Endothelial cell (in vitro differentiated cells): ENCODE data around the gene EZR. TPM values are rescaled to one million over a fixed set of nuclear protein-coding genes. Genes with fewer than 3 reads are reported as not detected.
A peak's percentile ranks its signal among the peaks of the same experiment; 100 is the strongest.

Experiments
- DNase-seq: peaks from one replicate; pipeline ENCODE4 v3.0.0; 2021; ENCODE audit warnings: low spot score
- H3K27ac Mint-ChIP-seq: one replicate; pipeline ENCODE4 v1.8.0; 2021; ENCODE audit warnings: mixed read lengths, inconsistent platforms; ENCODE audit not compliant: unreplicated experiment
- H3K27me3 Mint-ChIP-seq: one replicate; pipeline ENCODE4 v1.8.0; 2021; ENCODE audit warnings: mild to moderate bottlenecking, moderate library complexity, mixed read lengths, inconsistent platforms; ENCODE audit not compliant: unreplicated experiment
- H3K36me3 Mint-ChIP-seq: one replicate; pipeline ENCODE4 v1.8.0; 2021; ENCODE audit warnings: mild to moderate bottlenecking, low read depth, mixed read lengths, inconsistent platforms; ENCODE audit not compliant: unreplicated experiment
- H3K4me1 Mint-ChIP-seq: one replicate; pipeline ENCODE4 v1.8.0; 2021; ENCODE audit warnings: mild to moderate bottlenecking, mixed read lengths, inconsistent platforms; ENCODE audit not compliant: unreplicated experiment
- H3K4me3 Mint-ChIP-seq: one replicate; pipeline ENCODE4 v1.8.0; 2021; ENCODE audit warnings: mild to moderate bottlenecking, mixed read lengths, inconsistent platforms; ENCODE audit not compliant: unreplicated experiment
- H3K9me3 Mint-ChIP-seq: one replicate; pipeline ENCODE4 v1.8.0; 2021; ENCODE audit warnings: mixed read lengths, inconsistent platforms; ENCODE audit not compliant: unreplicated experiment
- CTCF ChIP-seq: fragments of 200-600 bp; sonication (generic); IDR thresholded peaks from one replicate; pipeline ENCODE4 v1.5.0; 2021; ENCODE audit warnings: antibody characterized with exemption; ENCODE audit not compliant: unreplicated experiment
- total RNA-seq: library from RNA; stranded (reverse); fragmentation: NEBNext Ultra II Directional; extraction: Animal tissue kit (Norgen Biotek cat#: 25700); gene quantifications from one replicate; pipeline ENCODE4 v1.2.1, GENCODE V29; 2021; ENCODE audit not compliant: unreplicated experiment

Gene EZR
- total RNA-seq, 1 donor from 2014 or later: 125 TPM

- Mint-ChIP-seq H3K4me3 (no peak overlapping the region), H3K9me3 (no peaks in the 10 kb centered on the region), H3K36me3 (no peaks in the 10 kb centered on the region), H3K4me1 (peaks cover 27% of the 10 kb centered on the region), H3K27me3 (peaks cover 2% of the 10 kb centered on the region), H3K27ac (no peak overlapping the region)
- no peak for DNase-seq
- no peak for TF ChIP-seq CTCF
Observed at GRCh38 chr6:158854214-158855101, 35.3 kb upstream of the EZR start.

GRCh38 chr6:158853880-158854213 is 34.7 kb upstream of the EZR start:
- Mint-ChIP-seq H3K9me3 (no peaks in the 10 kb centered on the region), H3K36me3 (no peaks in the 10 kb centered on the region), H3K27ac (no peak overlapping the region), H3K4me3 (no peak overlapping the region), H3K27me3 (peaks cover 2% of the 10 kb centered on the region), H3K4me1 (peaks cover 27% of the 10 kb centered on the region)
- DNase-seq: no peak
- TF ChIP-seq CTCF: no peak

GRCh38 chr6:158853072-158853879 is 34.1 kb upstream of the EZR start:
- no peak for TF ChIP-seq CTCF
- Mint-ChIP-seq H3K4me3 (no peak overlapping the region), H3K4me1 (peaks cover 27% of the 10 kb centered on the region), H3K9me3 (no peaks in the 10 kb centered on the region), H3K27me3 (peaks cover 2% of the 10 kb centered on the region), H3K27ac (no peak overlapping the region), H3K36me3 (no peaks in the 10 kb centered on the region)
- peak; percentile 37 for DNase-seq

- Mint-ChIP-seq H3K9me3 (no peaks in the 10 kb centered on the region), H3K4me1 (peaks cover 26% of the 10 kb centered on the region), H3K36me3 (no peaks in the 10 kb centered on the region), H3K4me3 (no peak overlapping the region), H3K27ac (no peak overlapping the region), H3K27me3 (peaks cover 2% of the 10 kb centered on the region)
- no peak for DNase-seq
- no peak for TF ChIP-seq CTCF
Observed at GRCh38 chr6:158852312-158853071, 33.3 kb upstream of the EZR start.
